Measurements from ENCODE around the gene NCSTN.

Gene NCSTN

DNA sequence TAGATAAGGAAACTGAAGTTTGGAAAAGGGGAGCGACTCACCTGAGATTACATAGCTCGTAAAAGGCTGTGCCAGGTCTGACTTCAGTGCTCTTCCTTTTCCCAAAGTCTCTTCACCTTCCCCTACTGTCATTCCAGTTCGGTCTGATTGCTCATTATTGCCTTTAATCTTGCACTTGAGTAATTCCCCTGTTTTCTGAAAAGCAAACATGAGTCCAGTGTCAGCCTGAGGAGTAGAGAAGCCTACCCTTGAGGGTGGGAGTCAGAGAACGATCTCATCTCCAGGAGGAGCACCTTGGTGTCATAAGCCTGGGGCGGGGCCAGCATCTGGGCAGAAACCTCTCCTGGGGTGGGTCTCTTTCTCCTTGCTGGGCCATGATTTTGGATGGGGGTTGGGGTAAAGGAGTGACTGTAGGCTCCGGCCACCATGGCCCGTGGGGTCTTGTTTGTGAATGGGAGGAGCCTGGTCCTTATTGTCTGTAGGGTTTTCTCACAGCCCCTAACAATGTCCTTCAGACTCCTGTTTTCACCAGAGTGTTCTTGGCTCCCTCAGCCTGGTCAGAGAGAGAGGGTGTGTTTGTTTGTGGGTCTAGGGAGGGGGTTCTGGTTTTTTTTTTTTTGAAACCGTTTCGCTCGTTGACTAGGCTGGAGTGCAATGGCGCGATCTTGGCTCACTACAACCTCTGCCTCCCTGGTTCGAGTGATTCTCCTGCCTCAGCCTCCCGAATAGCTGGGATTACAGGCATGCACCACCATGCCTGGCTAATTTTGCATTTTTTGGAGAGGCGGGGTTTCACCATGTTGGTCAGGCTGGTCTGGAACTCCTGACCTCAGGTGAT lies 63.2 kb downstream of the NCSTN start:
- no peak for DNase-seq (ENCODE audit: low spot score)
- TF ChIP-seq CTCF (IDR thresholded peaks at IDR 0.05; ENCODE audit: poor library complexity, severe bottlenecking) = no peak
- peak overlapping the region; percentile 86 for H3K27ac ChIP-seq (ENCODE audit: poor library complexity, severe bottlenecking)
- no peaks in the 10 kb centered on the region for H3K27me3 ChIP-seq (ENCODE audit: insufficient read depth, poor library complexity, severe bottlenecking)
- H3K36me3 ChIP-seq (ENCODE audit: low read depth) = no peaks in the 10 kb centered on the region
- peaks cover 41% of the 10 kb centered on the region for H3K4me1 ChIP-seq (ENCODE audit: insufficient read depth, poor library complexity, severe bottlenecking)
- H3K9me3 ChIP-seq (ENCODE audit: severe bottlenecking) = no peaks in the 10 kb centered on the region
- ATAC-seq (ENCODE audit: low read depth) = no peak
- H3K4me3 ChIP-seq (ENCODE audit: severe bottlenecking) = no peak overlapping the region

- peak overlapping the region; percentile 86 for H3K27ac ChIP-seq (ENCODE audit: poor library complexity, severe bottlenecking)
- H3K9me3 ChIP-seq (ENCODE audit: severe bottlenecking) = no peaks in the 10 kb centered on the region
- no peaks in the 10 kb centered on the region for H3K27me3 ChIP-seq (ENCODE audit: insufficient read depth, poor library complexity, severe bottlenecking)
- DNase-seq (ENCODE audit: low spot score) (peak; percentile 90), ATAC-seq (ENCODE audit: low read depth) (peak; percentile 88)
- H3K4me1 ChIP-seq (ENCODE audit: insufficient read depth, poor library complexity, severe bottlenecking) = peaks cover 41% of the 10 kb centered on the region
- peak overlapping the region; percentile 6 for H3K4me3 ChIP-seq (ENCODE audit: severe bottlenecking)
- no peaks in the 10 kb centered on the region for H3K36me3 ChIP-seq (ENCODE audit: low read depth)
- no peak for TF ChIP-seq CTCF (IDR thresholded peaks at IDR 0.05; ENCODE audit: poor library complexity, severe bottlenecking)
Measured at GRCh38 chr1:160407839-160408801, 64.9 kb downstream of the NCSTN start.

All from RWPE2 (cell line).